Activated CD4-positive, alpha-beta T cell treated with anti-CD3 and anti-CD28 coated beads, Interleukin-2, amount 10 ng/mL, durations not matched to agents 7 days and 5 days (primary cell): ENCODE results near the gene ZNF746. TPM values are rescaled to one million over a fixed set of nuclear protein-coding genes. Genes with fewer than 3 reads are reported as not detected.

Source experiments
- CTCF ChIA-PET: fragments of 350-600 bp; sonication (Branson Sonifier 250); formaldehyde crosslinking; loops from one replicate; lab custom pipeline; 2021; ENCODE audit warnings: antibody characterized with exemption; lab: Charles Lee
- POLR2A ChIA-PET: fragments of 350-600 bp; sonication (Branson Sonifier 250); formaldehyde crosslinking; loops from one replicate; lab custom pipeline; 2021; ENCODE audit warnings: antibody characterized with exemption; lab: Charles Lee
- DNase-seq: peaks from one replicate; pipeline ENCODE4 v3.0.0-alpha.2; 2020
- H3K27ac Mint-ChIP-seq: one replicate; pipeline ENCODE4 v1.8.0; 2021; ENCODE audit warnings: mild to moderate bottlenecking, moderate library complexity, mixed read lengths
- H3K27me3 Mint-ChIP-seq: one replicate; pipeline ENCODE4 v1.8.0; 2021; ENCODE audit warnings: mixed read lengths
- H3K36me3 Mint-ChIP-seq: one replicate; pipeline ENCODE4 v1.8.0; 2021; ENCODE audit warnings: low read depth, mixed read lengths
- H3K4me1 Mint-ChIP-seq: one replicate; pipeline ENCODE4 v1.8.0; 2021; ENCODE audit warnings: mixed read lengths
- H3K4me3 Mint-ChIP-seq: one replicate; pipeline ENCODE4 v1.8.0; 2021; ENCODE audit warnings: mild to moderate bottlenecking, moderate library complexity, mixed read lengths
- H3K9me3 Mint-ChIP-seq: one replicate; pipeline ENCODE4 v1.8.0; 2021; ENCODE audit warnings: mixed read lengths
- total RNA-seq, 2 experiments: library from RNA; stranded (reverse); gene quantifications; one replicate each; pipeline ENCODE4 v1.2.3, GENCODE V29; 2021

ZNF746 gene
- 10 to 100 TPM; 21.0 to 21.9 TPM for total RNA-seq

DNA sequence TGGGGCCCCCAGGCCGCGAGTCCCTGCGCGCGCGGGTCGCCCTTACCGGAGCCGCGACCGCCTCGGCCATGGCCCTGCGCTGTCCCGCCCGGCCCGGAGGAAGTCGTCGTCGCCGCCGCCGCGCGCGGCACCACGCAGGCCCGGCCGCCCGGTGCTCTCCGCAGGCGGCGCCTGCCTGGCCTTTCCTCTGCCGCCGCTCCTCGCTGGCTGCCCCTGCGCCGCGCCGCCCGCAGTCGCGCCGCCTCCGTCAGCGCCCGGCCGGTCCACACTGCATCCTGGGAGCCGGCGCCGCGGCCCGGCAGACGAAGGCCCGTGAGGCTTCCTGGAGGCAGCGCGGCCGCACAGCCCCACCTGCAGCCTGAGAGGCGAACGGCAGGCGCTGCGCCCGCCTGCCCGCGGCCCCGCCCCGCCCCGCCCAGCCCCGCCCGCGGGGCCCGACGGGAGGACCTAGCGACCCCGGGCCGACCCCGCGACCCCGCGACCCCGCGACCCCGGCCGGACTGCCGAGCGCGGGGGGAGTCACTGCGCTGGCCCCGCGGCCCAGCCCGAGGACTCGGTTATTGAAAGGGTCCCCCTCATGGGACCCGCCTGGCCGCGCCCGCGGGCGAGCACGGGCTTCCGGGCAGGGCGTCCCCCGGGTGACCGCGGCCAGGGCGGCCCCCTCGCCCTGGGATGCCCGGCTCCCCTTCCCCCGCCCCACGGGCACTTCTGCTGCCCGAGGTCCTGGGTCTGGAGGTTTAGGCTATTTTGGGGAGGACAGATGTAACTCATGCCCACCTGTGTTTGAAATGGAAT, at the start of gene ZNF746:
ZNF746 (minus strand) TSS at position 343 of the 795 bp plus-strand sequence; CDS start at position 70, 273 bp downstream.
- Mint-ChIP-seq H3K4me3 (peak within 1 kb of the TSS; percentile 97), H3K9me3 (no peaks in the 10 kb centered on the region), H3K36me3 (peaks cover 20% of the 10 kb centered on the region), H3K27me3 (peaks cover 3% of the 10 kb centered on the region), H3K27ac (peak within 1 kb of the TSS; percentile 97), H3K4me1 (peaks cover 46% of the 10 kb centered on the region)
- CTCF ChIA-PET, result interaction anchor here (3.1 kb wide), 1 partner anchor 127 kb away, joined by 14 read pairs; no protein-coding TSS in a partner anchor
- POLR2A ChIA-PET, result interaction anchor here (0.6 kb wide), 1 partner anchor 44 kb away, joined by 3 read pairs; no protein-coding TSS in a partner anchor
- peak; percentile 82 for DNase-seq

DNA sequence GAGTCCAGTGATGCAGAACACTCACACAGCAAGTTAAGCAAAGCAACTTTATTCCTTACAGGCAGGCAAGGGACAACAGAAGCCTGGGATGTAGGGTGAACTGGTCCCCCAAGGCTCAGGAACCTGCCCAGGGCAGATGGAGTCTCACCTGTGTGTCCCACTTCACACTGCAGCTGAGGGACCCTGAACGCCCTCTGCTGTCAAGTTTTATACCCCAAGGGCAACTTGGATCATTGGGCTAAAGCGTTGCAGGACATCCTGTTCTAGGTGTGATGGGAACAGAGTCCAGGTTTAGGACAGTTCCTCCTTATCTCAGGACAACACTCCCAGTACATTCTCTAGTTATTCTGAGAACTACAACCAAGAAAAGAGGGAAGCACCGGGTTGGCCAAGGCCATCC, 49.5 kb upstream of the ZNF746 start:
- Mint-ChIP-seq H3K36me3 (peaks cover 68% of the 10 kb centered on the region), H3K4me3 (no peak overlapping the region), H3K27ac (no peak overlapping the region), H3K9me3 (peaks cover 5% of the 10 kb centered on the region), H3K4me1 (no peaks in the 10 kb centered on the region), H3K27me3 (no peaks in the 10 kb centered on the region)
- CTCF ChIA-PET, result no interaction called here
- POLR2A ChIA-PET, result no interaction called here
- DNase-seq, result no peak

DNA sequence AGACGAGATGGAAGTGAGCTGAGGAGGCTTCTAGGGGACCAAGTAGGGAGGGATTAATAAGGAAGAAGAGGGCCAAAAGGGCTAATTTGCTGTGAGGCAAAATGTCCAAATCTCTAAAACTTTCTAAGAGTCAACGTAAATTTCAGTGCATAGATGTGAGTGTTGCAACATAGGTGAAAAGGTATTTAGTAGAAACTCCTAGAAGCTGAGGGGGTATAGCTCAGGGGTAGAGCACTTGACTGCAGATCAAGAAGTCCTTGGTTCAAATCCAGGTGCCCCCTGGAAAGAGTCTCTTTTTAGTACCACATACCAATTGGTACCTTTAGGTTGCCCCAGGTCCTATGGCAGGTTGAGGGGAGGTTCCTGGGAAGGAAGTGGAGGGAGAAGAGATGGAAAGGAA, 48.7 kb upstream of the ZNF746 start:
- H3K27ac Mint-ChIP-seq, result no peak overlapping the region
- H3K4me1 Mint-ChIP-seq, result no peaks in the 10 kb centered on the region
- CTCF ChIA-PET, result interaction anchor here (1.2 kb wide), 1 partner anchor 13 kb away, joined by 3 read pairs; no protein-coding TSS in a partner anchor

DNA sequence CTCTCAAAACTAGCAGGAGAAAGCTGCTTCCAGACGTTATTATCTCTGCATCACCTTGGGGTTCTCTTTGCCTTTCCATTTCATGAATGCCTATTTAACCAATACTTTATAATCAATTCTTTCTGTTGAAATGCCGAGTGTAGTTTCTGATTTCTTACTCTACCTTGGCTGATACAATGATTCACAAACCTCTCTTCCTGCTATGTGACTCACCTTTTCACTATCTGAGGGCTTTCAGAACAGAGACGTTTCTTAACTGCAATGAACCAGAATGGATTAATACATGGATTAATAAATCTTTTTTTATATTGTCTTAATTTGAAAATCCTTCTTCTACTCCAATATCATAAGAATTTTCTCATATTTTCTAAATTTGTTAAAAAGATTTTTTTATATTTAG, 46.4 kb upstream of the ZNF746 start:
- H3K27ac Mint-ChIP-seq, result no peak overlapping the region
- ChIA-PET CTCF (no interaction called here), POLR2A (no interaction called here)
- H3K9me3 Mint-ChIP-seq, result peaks cover 8% of the 10 kb centered on the region
- no peaks in the 10 kb centered on the region for H3K27me3 Mint-ChIP-seq
- no peak overlapping the region for H3K4me3 Mint-ChIP-seq
- no peak for DNase-seq
- no peaks in the 10 kb centered on the region for H3K4me1 Mint-ChIP-seq
- peaks cover 55% of the 10 kb centered on the region for H3K36me3 Mint-ChIP-seq

More for the DNA sequence above, 48.7 kb upstream of the ZNF746 start:
- POLR2A ChIA-PET, result no interaction called here
- Mint-ChIP-seq H3K4me3 (no peak overlapping the region), H3K27me3 (no peaks in the 10 kb centered on the region), H3K36me3 (peaks cover 62% of the 10 kb centered on the region), H3K9me3 (peaks cover 5% of the 10 kb centered on the region)
- no peak for DNase-seq

DNA sequence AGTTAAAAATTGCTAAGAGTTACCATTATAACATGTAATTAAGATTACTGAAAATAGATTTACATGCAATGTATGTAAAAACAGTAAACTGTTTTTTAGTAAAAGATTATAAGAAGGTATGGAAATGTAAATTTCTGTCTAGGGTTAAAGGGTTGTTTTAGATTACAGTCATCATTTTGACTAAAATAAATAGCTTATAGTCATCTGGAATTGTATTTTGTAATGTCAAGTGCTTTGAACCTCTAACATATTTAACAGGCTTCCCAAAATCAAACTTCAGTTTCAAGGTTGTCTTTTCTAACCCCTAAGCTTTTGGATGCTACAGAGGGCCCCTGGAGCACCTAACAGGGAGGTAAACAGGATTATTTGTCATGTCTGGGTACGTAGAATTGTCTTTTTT, 35.0 kb upstream of the ZNF746 start:
- ChIA-PET POLR2A (no interaction called here), CTCF (interaction anchor here (1.2 kb wide), 1 partner anchor 271 kb away, joined by 4 read pairs; the partner anchor contains the start of gene ZNF783)
- Mint-ChIP-seq H3K36me3 (peaks cover 14% of the 10 kb centered on the region), H3K4me3 (no peak overlapping the region), H3K27ac (no peak overlapping the region), H3K27me3 (peaks cover 2% of the 10 kb centered on the region), H3K4me1 (peaks cover 9% of the 10 kb centered on the region), H3K9me3 (peaks cover 51% of the 10 kb centered on the region)
- no peak for DNase-seq

DNA sequence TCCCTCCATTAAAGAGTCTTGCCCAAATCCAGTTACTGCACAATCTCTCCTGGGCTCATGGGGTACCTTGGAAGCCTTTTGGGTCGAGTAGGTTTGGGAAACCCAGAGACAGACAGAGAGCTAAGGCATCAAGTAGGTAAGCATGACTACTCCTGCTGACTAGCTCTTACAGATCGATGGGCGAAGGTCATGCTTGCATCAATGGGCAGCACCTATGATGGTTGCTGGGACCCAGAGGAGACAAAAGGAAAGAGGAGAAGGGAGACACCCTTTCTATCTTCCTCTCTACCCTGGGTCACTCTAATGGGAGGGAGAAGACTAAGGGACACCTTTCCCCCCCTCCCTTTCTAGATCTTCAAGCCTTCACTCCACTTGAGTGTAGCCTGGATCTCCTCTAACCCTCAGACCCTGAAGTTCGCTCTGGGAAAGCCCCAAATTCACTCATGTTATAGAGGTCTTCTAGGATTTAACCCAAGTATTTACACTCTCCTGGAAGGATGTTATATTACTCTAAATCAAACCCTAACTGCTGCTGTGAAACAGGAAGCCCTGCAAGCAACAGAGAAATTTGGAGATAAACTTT, 31.6 kb upstream of the ZNF746 start:
- H3K4me3 Mint-ChIP-seq, result no peak overlapping the region
- CTCF ChIA-PET, result no interaction called here
- POLR2A ChIA-PET, result no interaction called here
- no peak for DNase-seq
- H3K9me3 Mint-ChIP-seq, result peaks cover 43% of the 10 kb centered on the region
- H3K36me3 Mint-ChIP-seq, result peaks cover 12% of the 10 kb centered on the region
- no peak overlapping the region for H3K27ac Mint-ChIP-seq
- no peaks in the 10 kb centered on the region for H3K4me1 Mint-ChIP-seq
- H3K27me3 Mint-ChIP-seq, result peaks cover 4% of the 10 kb centered on the region

DNA sequence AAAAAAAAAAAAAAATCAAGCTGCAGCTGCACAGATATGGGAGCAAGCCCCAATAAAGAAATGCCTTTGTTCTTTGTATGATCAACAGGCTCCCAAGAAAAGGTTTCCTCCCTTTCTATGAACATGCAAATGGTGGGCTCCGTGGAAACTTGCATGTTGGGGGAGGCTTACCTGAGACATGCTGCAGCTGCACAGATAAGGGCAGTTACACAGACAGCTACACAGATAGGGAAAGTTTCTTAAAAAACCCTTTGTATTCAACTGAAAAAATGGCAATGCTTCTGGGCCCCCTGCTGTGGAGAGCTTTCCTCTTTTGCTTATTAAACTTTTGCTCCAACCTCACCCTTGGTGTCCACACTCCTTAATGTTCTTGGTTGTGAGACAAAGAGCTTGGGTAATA, 29.8 kb upstream of the ZNF746 start:
- peaks cover 10% of the 10 kb centered on the region for H3K36me3 Mint-ChIP-seq
- H3K27ac Mint-ChIP-seq, result no peak overlapping the region
- DNase-seq, result no peak
- H3K4me1 Mint-ChIP-seq, result no peaks in the 10 kb centered on the region
- ChIA-PET POLR2A (no interaction called here), CTCF (no interaction called here)
- H3K4me3 Mint-ChIP-seq, result no peak overlapping the region
- H3K27me3 Mint-ChIP-seq, result peaks cover 4% of the 10 kb centered on the region
- H3K9me3 Mint-ChIP-seq, result peaks cover 36% of the 10 kb centered on the region

DNA sequence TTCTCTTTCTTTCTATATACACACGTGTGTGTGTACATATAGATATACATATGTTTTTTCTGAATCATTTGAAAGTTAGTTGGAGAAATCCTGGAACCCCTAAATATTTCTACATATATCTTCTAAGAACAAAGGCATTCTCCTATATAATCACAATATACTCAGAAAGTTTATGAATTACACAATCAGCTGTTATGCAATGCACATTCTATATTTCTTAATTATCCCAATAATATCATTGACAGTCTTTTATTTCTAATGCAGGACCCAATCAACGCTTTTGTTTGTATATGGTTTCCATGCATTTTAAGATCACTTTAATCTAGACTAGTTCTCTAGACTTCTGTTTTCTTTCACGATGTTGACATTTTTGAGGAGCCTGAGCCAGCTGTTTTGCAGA, 27.7 kb upstream of the ZNF746 start:
- Mint-ChIP-seq H3K4me1 (no peaks in the 10 kb centered on the region), H3K36me3 (peaks cover 8% of the 10 kb centered on the region), H3K4me3 (no peak overlapping the region), H3K27me3 (peaks cover 9% of the 10 kb centered on the region), H3K9me3 (peaks cover 28% of the 10 kb centered on the region), H3K27ac (no peak overlapping the region)
- POLR2A ChIA-PET, result no interaction called here
- CTCF ChIA-PET, result no interaction called here
- DNase-seq, result no peak

DNA sequence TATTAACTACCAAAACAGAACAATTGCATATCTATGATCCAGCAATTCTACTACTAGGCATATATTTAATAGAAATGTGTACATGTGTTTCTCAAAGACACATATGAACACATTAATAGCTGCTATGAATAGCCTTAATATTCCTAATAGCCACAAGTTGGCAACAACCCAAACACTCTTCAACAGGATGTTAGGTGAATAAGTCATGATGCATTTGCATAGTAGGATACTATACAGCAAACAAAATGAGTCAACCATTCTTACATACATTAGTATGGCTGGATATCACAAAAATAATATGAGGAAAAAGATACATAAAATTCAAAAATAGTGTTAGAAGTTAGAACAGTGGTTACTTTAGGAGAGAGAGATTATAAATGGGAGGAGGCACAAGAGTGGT, 26.8 kb upstream of the ZNF746 start:
- Mint-ChIP-seq H3K4me1 (no peaks in the 10 kb centered on the region), H3K36me3 (peaks cover 8% of the 10 kb centered on the region), H3K9me3 (peaks cover 23% of the 10 kb centered on the region), H3K27ac (no peak overlapping the region), H3K4me3 (no peak overlapping the region), H3K27me3 (peaks cover 14% of the 10 kb centered on the region)
- CTCF ChIA-PET, result no interaction called here
- POLR2A ChIA-PET, result no interaction called here
- no peak for DNase-seq

DNA sequence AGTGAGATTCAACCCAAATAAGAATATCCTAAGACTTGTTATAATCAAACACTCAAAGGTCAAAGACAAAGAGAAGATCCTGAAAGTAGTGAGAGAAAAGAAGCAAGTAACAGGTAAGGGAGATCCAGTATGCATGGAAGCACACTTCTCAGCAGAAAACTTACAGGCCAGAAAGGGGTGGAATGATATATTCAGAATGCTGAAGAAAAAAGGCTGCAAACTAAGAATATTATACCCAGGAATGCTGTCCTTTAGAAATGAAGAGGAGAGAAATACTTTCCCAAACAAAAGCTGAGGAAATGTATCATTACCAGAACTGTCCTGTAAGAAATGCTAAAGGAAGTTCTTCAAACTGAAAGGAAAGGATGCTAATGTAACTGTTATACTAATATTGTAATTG, 12.6 kb upstream of the ZNF746 start:
- Mint-ChIP-seq H3K4me1 (no peaks in the 10 kb centered on the region), H3K9me3 (peaks cover 57% of the 10 kb centered on the region), H3K27ac (no peak overlapping the region), H3K36me3 (peaks cover 6% of the 10 kb centered on the region), H3K27me3 (peaks cover 22% of the 10 kb centered on the region), H3K4me3 (no peak overlapping the region)
- ChIA-PET POLR2A (no interaction called here), CTCF (no interaction called here)
- DNase-seq, result no peak

DNA sequence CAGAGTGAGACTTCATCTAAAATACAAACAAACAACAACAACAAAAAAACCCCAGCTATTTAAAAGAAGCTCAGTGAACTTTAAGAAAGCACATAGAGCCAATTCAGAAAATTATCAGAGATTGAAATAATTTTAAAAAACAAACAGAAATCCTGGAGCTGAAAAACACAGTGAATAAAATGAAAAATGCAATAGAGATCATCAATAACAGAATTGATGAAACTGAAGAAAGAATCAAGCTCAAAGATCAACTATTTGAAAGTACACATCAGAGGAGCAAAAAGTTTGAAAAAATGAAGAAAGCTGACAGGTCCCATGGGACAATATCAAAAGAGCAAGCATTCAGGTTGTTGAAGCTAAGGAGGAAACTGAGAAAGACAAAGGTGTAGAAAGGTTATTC, 12.2 kb upstream of the ZNF746 start:
- H3K27me3 Mint-ChIP-seq, result peaks cover 22% of the 10 kb centered on the region
- CTCF ChIA-PET, result no interaction called here
- H3K4me3 Mint-ChIP-seq, result no peak overlapping the region
- peaks cover 57% of the 10 kb centered on the region for H3K9me3 Mint-ChIP-seq
- no peak for DNase-seq
- no peaks in the 10 kb centered on the region for H3K4me1 Mint-ChIP-seq
- no peak overlapping the region for H3K27ac Mint-ChIP-seq
- POLR2A ChIA-PET, result no interaction called here
- H3K36me3 Mint-ChIP-seq, result peaks cover 8% of the 10 kb centered on the region

DNA sequence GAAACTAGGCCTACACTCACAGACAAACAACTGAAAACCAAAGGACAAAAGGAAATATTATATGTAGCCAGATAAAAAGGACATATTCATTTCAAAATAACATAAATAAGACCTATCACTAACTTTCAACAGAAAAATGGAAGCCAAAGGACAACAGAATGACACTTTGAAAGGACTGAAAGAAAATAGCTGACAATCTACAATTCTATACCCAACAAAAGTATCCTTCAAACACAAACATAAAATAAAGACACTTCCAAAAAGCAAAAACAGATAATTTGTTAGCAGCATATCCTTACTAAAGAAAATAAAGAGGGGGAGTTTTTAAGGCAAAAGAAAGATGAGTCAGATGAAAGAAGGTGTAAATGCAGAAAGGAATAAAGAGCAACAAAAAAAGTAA, 7.9 kb upstream of the ZNF746 start:
- Mint-ChIP-seq H3K4me3 (no peak overlapping the region), H3K9me3 (peaks cover 43% of the 10 kb centered on the region)
- POLR2A ChIA-PET, result no interaction called here

DNA sequence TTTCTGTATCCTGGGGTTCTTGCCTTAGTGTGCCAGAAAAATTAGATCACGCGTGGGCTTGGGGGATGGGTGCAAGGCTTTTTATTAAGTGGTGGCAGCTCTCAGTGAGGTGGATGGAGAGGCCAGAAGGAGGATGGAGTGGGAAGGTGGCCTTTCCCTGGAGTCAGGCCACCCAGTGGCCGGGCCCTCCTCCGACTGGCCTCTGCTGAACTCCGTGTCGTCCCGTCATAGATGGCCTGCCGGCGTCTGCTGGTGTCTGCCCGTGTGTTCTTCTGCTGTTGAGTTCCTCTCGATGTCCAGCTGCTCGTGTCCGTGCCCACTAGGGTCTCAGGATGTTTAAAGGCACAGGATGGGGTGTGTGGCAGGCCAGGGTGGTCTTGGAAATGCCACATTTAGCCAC, 4.0 kb upstream of the ZNF746 start:
- DNase-seq, result no peak
- CTCF ChIA-PET, result interaction anchor here (1.7 kb wide), 1 partner anchor 9 kb away, joined by 3 read pairs; no protein-coding TSS in a partner anchor
- peaks cover 19% of the 10 kb centered on the region for H3K9me3 Mint-ChIP-seq
- H3K27me3 Mint-ChIP-seq, result peaks cover 15% of the 10 kb centered on the region
- H3K27ac Mint-ChIP-seq, result no peak overlapping the region
- H3K4me3 Mint-ChIP-seq, result no peak overlapping the region
- H3K36me3 Mint-ChIP-seq, result peaks cover 8% of the 10 kb centered on the region
- peaks cover 22% of the 10 kb centered on the region for H3K4me1 Mint-ChIP-seq
- POLR2A ChIA-PET, result no interaction called here

More for the DNA sequence above, 7.9 kb upstream of the ZNF746 start:
- Mint-ChIP-seq H3K27ac (no peak overlapping the region), H3K4me1 (peaks cover 4% of the 10 kb centered on the region), H3K27me3 (peaks cover 12% of the 10 kb centered on the region), H3K36me3 (peaks cover 8% of the 10 kb centered on the region)
- DNase-seq, result no peak
- CTCF ChIA-PET, result no interaction called here
